HG02970 (cell line): ENCODE measurements around the gene ELF3.
"Not testable (repeated sequence)": the region's sequence is repeated elsewhere in the genome, so short reads cannot be mapped to it uniquely, and the experiment has no call there.

Source experiments
- ATAC-seq: cut with Tn5 transposase; IDR thresholded peaks from one replicate; pipeline ENCODE4 v1.9.1; 2021; ENCODE audit warnings: mild to moderate bottlenecking, moderate library complexity, moderate number of reproducible peaks; ENCODE audit not compliant: unreplicated experiment, low FRiP score

The ELF3 gene

DNA sequence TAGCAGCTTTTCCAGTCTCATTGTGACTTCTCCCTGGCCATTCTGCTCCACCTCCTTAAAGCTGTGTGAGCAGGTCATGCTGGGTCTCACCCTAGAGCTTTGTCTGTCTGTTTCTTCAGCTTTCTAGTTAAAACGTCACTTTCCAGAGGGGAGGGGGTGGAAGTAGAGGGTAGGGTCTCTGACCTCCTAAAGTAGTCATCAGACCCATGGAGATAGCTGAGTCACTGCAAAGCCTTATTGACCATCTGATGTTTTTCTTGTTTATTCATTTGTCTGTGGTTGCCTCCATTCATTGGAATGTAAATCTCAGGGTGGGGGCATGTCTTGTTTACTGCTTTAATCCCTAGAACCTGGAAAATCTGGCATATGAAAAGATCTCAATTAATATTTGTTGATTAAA lies 52.7 kb downstream of the ELF3 start:
- ATAC-seq, result no peak

DNA sequence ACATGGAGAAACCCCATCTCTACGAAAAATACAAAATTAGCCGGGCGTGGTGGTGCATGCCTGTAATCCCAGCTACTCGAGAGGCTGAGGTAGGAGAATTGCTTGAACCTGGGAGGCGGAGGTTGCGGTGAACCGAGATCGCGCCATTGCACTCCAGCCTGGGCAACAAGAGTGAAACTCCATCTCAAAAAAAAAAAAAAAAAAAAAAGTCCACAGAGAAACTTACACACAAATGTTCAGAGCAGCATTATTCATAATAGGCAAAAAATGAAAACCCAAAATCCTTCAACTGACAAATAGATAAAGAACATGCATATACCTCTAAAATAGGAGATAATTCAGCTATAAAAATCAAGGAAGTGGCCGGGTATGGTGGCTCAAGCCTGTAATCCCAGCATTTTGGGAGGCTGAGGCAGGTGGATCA lies 54.5 kb downstream of the ELF3 start:
- ATAC-seq, result not testable (repeated sequence)
